WERI-Rb-1 (cell line): ENCODE data around the gene C5.

Experiments
- DNase-seq: peaks from one replicate; pipeline ENCODE4 v3.0.0-alpha.2; 2020
- H3K27ac ChIP-seq: fragments of 250-450 bp; sonication (Bioruptor Pico); 2 replicates; pipeline ENCODE4 v1.5.1; 2020; ENCODE audit warnings: mild to moderate bottlenecking, moderate library complexity
- H3K27me3 ChIP-seq: fragments of 250-450 bp; sonication (Bioruptor Pico); 2 replicates; pipeline ENCODE4 v1.5.1; 2021; ENCODE audit warnings: mild to moderate bottlenecking, low read depth, moderate library complexity; ENCODE audit not compliant: insufficient read depth, severe bottlenecking
- H3K36me3 ChIP-seq: fragments of 250-450 bp; sonication (Bioruptor Pico); 2 replicates; pipeline ENCODE4 v1.5.1; 2020; ENCODE audit warnings: mild to moderate bottlenecking, moderate library complexity
- H3K4me3 ChIP-seq: 2 replicates; pipeline ENCODE4 v1.5.1; 2011; ENCODE audit warnings: low read depth, mild to moderate bottlenecking, control low read depth, low read length
- H3K9me3 ChIP-seq: fragments of 250-450 bp; sonication (Bioruptor Pico); 2 replicates; pipeline ENCODE4 v1.5.1; 2021; ENCODE audit warnings: mild to moderate bottlenecking, moderate library complexity; ENCODE audit not compliant: severe bottlenecking
- CTCF ChIP-seq: IDR thresholded peaks from 2 replicates; pipeline ENCODE4 v1.5.1; 2011; ENCODE audit warnings: low read depth, mild to moderate bottlenecking, control low read depth, inconsistent platforms, low read length

C5 gene

GRCh38 chr9:120950421-120951388 is 99.4 kb downstream of the C5 start:
- Histone ChIP-seq H3K9me3 (peaks cover 5% of the 10 kb centered on the region), H3K36me3 (no peaks in the 10 kb centered on the region), H3K27me3 (no peaks in the 10 kb centered on the region), H3K4me3 (no peak overlapping the region), H3K27ac (no peak overlapping the region)
- no peak for DNase-seq
- TF ChIP-seq CTCF = no peak

GRCh38 chr9:120949290-120949689 is 100.8 kb downstream of the C5 start:
- H3K4me3 ChIP-seq = no peak overlapping the region
- H3K27me3 ChIP-seq = no peaks in the 10 kb centered on the region
- peaks cover 5% of the 10 kb centered on the region for H3K9me3 ChIP-seq
- no peak for DNase-seq
- no peaks in the 10 kb centered on the region for H3K36me3 ChIP-seq
- TF ChIP-seq CTCF = no peak
- H3K27ac ChIP-seq = no peak overlapping the region

DNA sequence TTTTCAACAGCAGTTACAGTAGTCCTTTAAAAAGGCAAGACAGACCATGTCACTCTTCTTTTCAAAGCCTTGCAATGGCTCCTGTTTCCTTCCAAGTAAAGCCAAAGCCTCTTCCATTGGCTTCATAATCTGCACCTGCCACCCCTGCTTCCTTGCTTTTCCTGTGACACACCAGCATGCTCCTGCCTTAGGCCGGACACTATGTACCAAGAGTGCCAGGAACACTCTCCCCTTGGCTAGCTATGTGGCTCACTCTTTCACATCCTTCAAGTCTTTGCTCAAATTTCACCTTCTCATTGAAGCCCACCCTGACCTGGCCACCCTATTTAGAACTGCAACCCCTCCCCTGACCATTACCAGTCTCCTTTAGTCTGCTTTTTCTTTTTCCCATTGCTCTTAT is 101.3 kb downstream of the C5 start:
- TF ChIP-seq CTCF = no peak
- H3K27me3 ChIP-seq = no peaks in the 10 kb centered on the region
- H3K4me3 ChIP-seq = no peak overlapping the region

GRCh38 chr9:120947222-120947621 is 102.9 kb downstream of the C5 start:
- Histone ChIP-seq H3K27ac (no peak overlapping the region), H3K4me3 (no peak overlapping the region), H3K36me3 (no peaks in the 10 kb centered on the region), H3K27me3 (no peaks in the 10 kb centered on the region), H3K9me3 (peaks cover 5% of the 10 kb centered on the region)
- no peak for DNase-seq
- TF ChIP-seq CTCF = no peak

More for the DNA sequence above, 101.3 kb downstream of the C5 start:
- Histone ChIP-seq H3K36me3 (no peaks in the 10 kb centered on the region), H3K9me3 (peaks cover 5% of the 10 kb centered on the region), H3K27ac (no peak overlapping the region)
- no peak for DNase-seq

DNA sequence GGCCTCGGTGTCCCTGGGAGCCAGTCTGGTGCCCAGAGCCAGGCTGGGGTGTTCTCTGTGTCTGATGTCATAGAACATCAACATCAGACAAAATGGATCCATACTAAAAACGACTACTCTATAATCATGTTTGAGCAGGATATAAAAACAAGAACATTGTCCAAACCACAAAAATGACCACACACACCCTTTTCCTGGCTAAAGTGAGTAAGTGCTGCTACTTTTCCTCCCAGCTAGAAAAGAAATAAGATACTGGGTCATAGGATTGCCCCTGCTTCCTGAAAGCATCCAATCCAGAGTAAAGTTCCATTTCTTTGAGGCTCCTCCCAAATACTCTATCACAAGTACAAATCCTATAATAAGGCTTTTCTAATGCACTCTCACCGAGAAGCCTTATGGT is 103.8 kb downstream of the C5 start:
- H3K27me3 ChIP-seq = no peaks in the 10 kb centered on the region
- no peak for DNase-seq
- no peak overlapping the region for H3K27ac ChIP-seq
- H3K4me3 ChIP-seq = no peak overlapping the region
- peaks cover 5% of the 10 kb centered on the region for H3K9me3 ChIP-seq
- no peaks in the 10 kb centered on the region for H3K36me3 ChIP-seq
- TF ChIP-seq CTCF = no peak
